Measurements from ENCODE around the gene GNA14. TPM values are rescaled to one million over a fixed set of nuclear protein-coding genes. Genes with fewer than 3 reads are reported as not detected.
"Not testable (repeated sequence)": the region's sequence is repeated elsewhere in the genome, so short reads cannot be mapped to it uniquely, and the experiment has no call there.

GNA14 gene
- total and polyA plus RNA-seq, 8 donors: 4.3 to 12.8 (median 10.1) TPM

DNA sequence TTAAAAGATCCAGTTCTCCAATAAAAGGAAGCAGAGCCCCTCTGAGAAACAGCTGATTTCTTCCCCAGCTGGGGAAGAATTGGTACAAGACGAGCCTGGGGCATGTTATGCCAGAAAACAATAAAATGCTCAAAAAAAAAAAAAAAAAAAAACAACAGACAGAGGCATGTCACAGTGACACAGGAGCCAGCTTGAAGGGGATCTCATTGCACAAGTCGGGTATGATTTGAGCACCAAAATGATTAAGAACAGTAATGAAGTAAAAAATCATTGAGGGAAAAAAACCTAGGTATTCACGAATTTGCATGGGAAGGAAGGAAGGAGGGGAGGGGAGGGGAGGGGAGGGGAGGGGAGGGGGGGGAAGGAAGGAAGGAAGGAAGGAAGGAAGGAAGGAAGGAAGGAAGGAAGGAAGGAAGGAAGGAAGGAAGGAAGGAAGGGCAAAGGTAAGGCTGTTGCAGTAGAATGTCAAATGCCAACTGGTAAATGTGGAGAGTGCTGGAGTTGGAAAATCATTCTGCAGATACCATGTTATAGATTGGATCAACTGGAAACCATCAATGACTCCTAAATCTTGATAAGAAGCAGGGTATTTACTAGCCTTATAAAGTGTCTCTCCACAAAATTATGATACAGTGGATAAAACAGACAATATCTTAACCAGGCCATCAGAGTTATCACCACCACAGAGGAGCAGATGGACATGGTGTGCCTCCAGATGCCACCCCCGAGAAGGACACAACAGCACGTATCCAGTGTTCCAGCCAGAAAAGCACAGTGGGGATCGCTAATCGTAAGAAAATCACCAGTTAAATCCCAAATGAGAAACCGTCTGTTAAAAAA lies 7.2 kb downstream of the GNA14 start:
- Histone ChIP-seq H3K27ac (no peak overlapping the region), H3K9me3 (no peaks in the 10 kb centered on the region), H3K4me1 (no peaks in the 10 kb centered on the region), H3K27me3 (peaks cover 0 to 5% of the 10 kb centered on the region in 2 donors), H3K4me3 (no peak overlapping the region), H3K36me3 (no peaks in the 10 kb centered on the region)
- intact Hi-C loops (cut with DNase I): no loop called here
- no peak for DNase-seq
- no peak for ATAC-seq
- no peak for TF ChIP-seq CTCF (IDR thresholded peaks at IDR 0.05)

DNA sequence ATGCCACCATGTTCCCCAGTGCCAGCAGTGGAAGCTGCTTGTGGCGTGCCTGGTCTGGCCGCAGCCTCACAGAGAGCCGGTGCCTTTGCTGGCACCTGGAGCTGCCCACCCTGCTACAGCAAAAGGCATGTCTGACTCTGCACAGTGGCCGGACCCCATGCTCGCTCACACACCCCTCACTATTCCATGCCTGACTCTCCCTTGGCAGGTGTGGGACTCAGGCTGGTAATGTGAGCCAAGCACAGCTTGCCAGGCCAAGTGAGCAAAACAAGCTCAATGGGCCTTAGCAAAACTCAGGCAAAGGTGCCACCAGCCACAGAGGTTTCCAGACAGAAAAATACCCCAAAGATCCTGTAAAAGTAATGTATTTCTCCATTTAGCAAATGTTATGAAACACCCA lies 15.5 kb downstream of the GNA14 start:
- no peak overlapping the region for H3K4me3 ChIP-seq
- H3K27ac ChIP-seq: no peak overlapping the region
- DNase-seq (no peak), ATAC-seq (no peak)
- no peaks in the 10 kb centered on the region for H3K27me3 ChIP-seq
- no peaks in the 10 kb centered on the region for H3K36me3 ChIP-seq
- no peak for TF ChIP-seq CTCF (IDR thresholded peaks at IDR 0.05)
- no peaks in the 10 kb centered on the region for H3K9me3 ChIP-seq
- no peaks in the 10 kb centered on the region for H3K4me1 ChIP-seq
- intact Hi-C loops (cut with DNase I): no loop called here

DNA sequence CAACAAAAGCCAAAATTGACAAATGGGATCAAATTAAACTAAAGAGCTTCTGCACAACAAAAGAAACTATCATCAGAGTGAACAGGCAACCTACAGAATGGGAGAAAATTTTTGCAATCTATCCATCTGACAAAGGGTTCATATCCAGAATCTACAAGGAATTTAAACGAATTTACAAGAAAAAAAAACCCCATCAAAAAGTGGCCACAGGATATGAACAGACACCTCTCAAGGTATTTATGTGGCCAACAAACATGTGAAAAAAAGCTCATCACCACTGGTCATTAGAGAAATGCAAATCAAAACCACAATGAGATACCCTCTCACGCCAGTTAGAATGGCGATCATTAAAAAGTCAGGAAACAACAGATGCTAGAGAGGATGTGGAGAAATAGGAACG lies 19.3 kb downstream of the GNA14 start:
- H3K4me1 ChIP-seq; H3K36me3 ChIP-seq; H3K27me3 ChIP-seq; ATAC-seq; H3K27ac ChIP-seq; DNase-seq; H3K4me3 ChIP-seq; intact Hi-C loops (cut with DNase I): not testable (repeated sequence)
- peaks cover 0 to 20% of the 10 kb centered on the region in 2 donors for H3K9me3 ChIP-seq

- Histone ChIP-seq H3K4me3 (no peak overlapping the region), H3K36me3 (no peaks in the 10 kb centered on the region), H3K27me3 (no peaks in the 10 kb centered on the region), H3K9me3 (no peaks in the 10 kb centered on the region), H3K27ac (no peak overlapping the region), H3K4me1 (no peaks in the 10 kb centered on the region)
- no peak for ATAC-seq
- no peak for DNase-seq
- TF ChIP-seq CTCF (IDR thresholded peaks at IDR 0.05): no peak
- intact Hi-C loops (cut with DNase I): no loop called here
Measured at GRCh38 chr9:77616191-77616590, 31.9 kb downstream of the GNA14 start.

GRCh38 chr9:77614645-77615044 lies 33.5 kb downstream of the GNA14 start:
- no peaks in the 10 kb centered on the region for H3K4me1 ChIP-seq
- H3K36me3 ChIP-seq: no peaks in the 10 kb centered on the region
- no peak overlapping the region for H3K27ac ChIP-seq
- no peaks in the 10 kb centered on the region for H3K9me3 ChIP-seq
- TF ChIP-seq CTCF (IDR thresholded peaks at IDR 0.05): no peak
- ATAC-seq (no peak), DNase-seq (no peak)
- no peak overlapping the region for H3K4me3 ChIP-seq
- no peaks in the 10 kb centered on the region for H3K27me3 ChIP-seq
- intact Hi-C loops (cut with DNase I): no loop called here

DNA sequence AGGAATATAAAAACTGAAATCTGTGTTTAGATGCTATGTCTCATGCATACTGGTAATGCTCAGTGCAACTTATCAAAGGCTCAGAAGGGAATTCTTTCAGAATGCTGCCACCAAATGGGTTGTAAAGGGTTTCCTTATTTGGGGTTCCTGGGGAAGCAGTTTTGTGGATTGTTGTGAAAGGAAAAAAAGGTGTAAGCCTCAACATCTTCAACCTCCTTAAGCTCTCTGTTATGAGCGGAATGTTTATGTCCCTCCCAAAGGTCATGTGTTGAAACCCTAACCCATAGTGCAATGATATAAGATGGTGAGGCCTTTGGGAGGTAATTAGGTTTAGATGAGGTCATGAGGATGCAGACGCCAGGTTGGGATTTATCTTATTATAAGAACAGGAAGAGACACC lies 41.6 kb downstream of the GNA14 start:
- H3K27ac ChIP-seq: peak overlapping the region in 1 of 2 donors; percentile 53
- no peaks in the 10 kb centered on the region for H3K36me3 ChIP-seq
- no peak for DNase-seq

More for the DNA sequence above, 41.6 kb downstream of the GNA14 start:
- ATAC-seq: no peak
- no peak for TF ChIP-seq CTCF (IDR thresholded peaks at IDR 0.05)
- Histone ChIP-seq H3K4me1 (no peaks in the 10 kb centered on the region), H3K27me3 (no peaks in the 10 kb centered on the region), H3K4me3 (no peak overlapping the region), H3K9me3 (no peaks in the 10 kb centered on the region)
- intact Hi-C loops (cut with DNase I): no loop called here
